ENCODE results near the gene FBXL3. TPM values are rescaled to one million over a fixed set of nuclear protein-coding genes. Genes with fewer than 3 reads are reported as not detected.

FBXL3 gene
- total RNA-seq, 1 donor: 61.3 TPM

GRCh38 chr13:77031656-77032243 lies 4.8 kb upstream of the FBXL3 start:
- TF ChIP-seq, protein P1, sequence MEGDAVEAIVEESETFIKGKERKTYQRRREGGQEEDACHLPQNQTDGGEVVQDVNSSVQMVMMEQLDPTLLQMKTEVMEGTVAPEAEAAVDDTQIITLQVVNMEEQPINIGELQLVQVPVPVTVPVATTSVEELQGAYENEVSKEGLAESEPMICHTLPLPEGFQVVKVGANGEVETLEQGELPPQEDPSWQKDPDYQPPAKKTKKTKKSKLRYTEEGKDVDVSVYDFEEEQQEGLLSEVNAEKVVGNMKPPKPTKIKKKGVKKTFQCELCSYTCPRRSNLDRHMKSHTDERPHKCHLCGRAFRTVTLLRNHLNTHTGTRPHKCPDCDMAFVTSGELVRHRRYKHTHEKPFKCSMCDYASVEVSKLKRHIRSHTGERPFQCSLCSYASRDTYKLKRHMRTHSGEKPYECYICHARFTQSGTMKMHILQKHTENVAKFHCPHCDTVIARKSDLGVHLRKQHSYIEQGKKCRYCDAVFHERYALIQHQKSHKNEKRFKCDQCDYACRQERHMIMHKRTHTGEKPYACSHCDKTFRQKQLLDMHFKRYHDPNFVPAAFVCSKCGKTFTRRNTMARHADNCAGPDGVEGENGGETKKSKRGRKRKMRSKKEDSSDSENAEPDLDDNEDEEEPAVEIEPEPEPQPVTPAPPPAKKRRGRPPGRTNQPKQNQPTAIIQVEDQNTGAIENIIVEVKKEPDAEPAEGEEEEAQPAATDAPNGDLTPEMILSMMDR (IDR thresholded peaks at IDR 0.05; ENCODE audit: insufficient read depth, low read depth, low read length): no peak
- no peak for DNase-seq (ENCODE audit: low read depth)
- no peak overlapping the region for H3K4me3 ChIP-seq (ENCODE audit: low read depth, low read length)

- TF ChIP-seq, protein P1 (IDR thresholded peaks at IDR 0.05; ENCODE audit: insufficient read depth, low read depth, low read length): no peak
- no peak for DNase-seq (ENCODE audit: low read depth)
- no peak overlapping the region for H3K4me3 ChIP-seq (ENCODE audit: low read depth, low read length)
Measured at GRCh38 chr13:77029436-77029835, 2.5 kb upstream of the FBXL3 start.

DNA sequence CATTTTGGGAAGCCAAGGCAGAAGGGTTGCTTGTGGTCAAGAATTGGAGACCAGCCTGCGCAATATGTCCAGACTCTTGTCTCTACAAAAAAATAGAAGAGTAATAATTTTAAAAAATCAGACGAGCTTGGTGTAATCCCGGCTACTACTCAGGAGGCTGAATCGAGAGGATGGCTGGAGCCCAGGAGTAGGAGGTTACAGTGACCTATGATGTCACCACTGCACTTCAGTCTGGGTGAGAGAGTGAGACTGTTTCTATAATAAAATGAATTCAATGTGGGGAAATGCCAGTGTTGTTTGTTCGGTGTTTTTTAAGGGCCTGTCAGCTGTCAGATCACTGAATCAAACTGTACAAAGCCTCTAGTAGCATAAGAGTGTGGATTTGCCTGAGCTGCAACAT lies 1.2 kb upstream of the FBXL3 start:
- H3K4me3 ChIP-seq (ENCODE audit: low read depth, low read length): no peak overlapping the region
- TF ChIP-seq, protein P1 (IDR thresholded peaks at IDR 0.05; ENCODE audit: insufficient read depth, low read depth, low read length): no peak
- DNase-seq (ENCODE audit: low read depth): no peak

- TF ChIP-seq, protein P1 (IDR thresholded peaks at IDR 0.05; ENCODE audit: insufficient read depth, low read depth, low read length): no peak
- peak overlapping the region; percentile 85 for H3K4me3 ChIP-seq (ENCODE audit: low read depth, low read length)
- DNase-seq (ENCODE audit: low read depth): peak; percentile 74
Measured at GRCh38 chr13:77026255-77026860, 601 bp downstream of the FBXL3 start.

GRCh38 chr13:77022341-77022740 lies 4.6 kb downstream of the FBXL3 start:
- H3K4me3 ChIP-seq (ENCODE audit: low read depth, low read length): no peak overlapping the region
- TF ChIP-seq, protein P1 (IDR thresholded peaks at IDR 0.05; ENCODE audit: insufficient read depth, low read depth, low read length): no peak
- peak; percentile 57 for DNase-seq (ENCODE audit: low read depth)

- no peak for DNase-seq (ENCODE audit: low read depth)
- TF ChIP-seq, protein P1 (IDR thresholded peaks at IDR 0.05; ENCODE audit: insufficient read depth, low read depth, low read length): no peak
- no peak overlapping the region for H3K4me3 ChIP-seq (ENCODE audit: low read depth, low read length)
Measured at GRCh38 chr13:77019756-77020155, 7.2 kb downstream of the FBXL3 start.

All from fibroblast of villous mesenchyme (primary cell).